ENCODE results near the gene CELF5.

GRCh38 chr19:3309724-3310123 lies 85.3 kb downstream of the CELF5 start:
- TF ChIP-seq CTCF (IDR thresholded peaks at IDR 0.05) (no peak), POLR2AphosphoS5 (IDR thresholded peaks at IDR 0.05) (no peak), POLR2A (IDR thresholded peaks at IDR 0.05) (no peak)

Data from transverse colon (tissue), 4 donors.